Endothelial cell (in vitro differentiated cells): ENCODE data around the gene KCNN3. TPM values are rescaled to one million over a fixed set of nuclear protein-coding genes. Genes with fewer than 3 reads are reported as not detected.

ENCODE experiments used
- DNase-seq: peaks from one replicate; pipeline ENCODE4 v3.0.0; 2021; ENCODE audit warnings: low spot score
- H3K27ac Mint-ChIP-seq: one replicate; pipeline ENCODE4 v1.8.0; 2021; ENCODE audit warnings: mixed read lengths, inconsistent platforms; ENCODE audit not compliant: unreplicated experiment
- H3K27me3 Mint-ChIP-seq: one replicate; pipeline ENCODE4 v1.8.0; 2021; ENCODE audit warnings: mild to moderate bottlenecking, moderate library complexity, mixed read lengths, inconsistent platforms; ENCODE audit not compliant: unreplicated experiment
- H3K36me3 Mint-ChIP-seq: one replicate; pipeline ENCODE4 v1.8.0; 2021; ENCODE audit warnings: mild to moderate bottlenecking, low read depth, mixed read lengths, inconsistent platforms; ENCODE audit not compliant: unreplicated experiment
- H3K4me1 Mint-ChIP-seq: one replicate; pipeline ENCODE4 v1.8.0; 2021; ENCODE audit warnings: mild to moderate bottlenecking, mixed read lengths, inconsistent platforms; ENCODE audit not compliant: unreplicated experiment
- H3K4me3 Mint-ChIP-seq: one replicate; pipeline ENCODE4 v1.8.0; 2021; ENCODE audit warnings: mild to moderate bottlenecking, mixed read lengths, inconsistent platforms; ENCODE audit not compliant: unreplicated experiment
- H3K9me3 Mint-ChIP-seq: one replicate; pipeline ENCODE4 v1.8.0; 2021; ENCODE audit warnings: mixed read lengths, inconsistent platforms; ENCODE audit not compliant: unreplicated experiment
- CTCF ChIP-seq: fragments of 200-600 bp; sonication (generic); IDR thresholded peaks from one replicate; pipeline ENCODE4 v1.5.0; 2021; ENCODE audit warnings: antibody characterized with exemption; ENCODE audit not compliant: unreplicated experiment
- total RNA-seq: library from RNA; stranded (reverse); fragmentation: NEBNext Ultra II Directional; extraction: Animal tissue kit (Norgen Biotek cat#: 25700); gene quantifications from one replicate; pipeline ENCODE4 v1.2.1, GENCODE V29; 2021; ENCODE audit not compliant: unreplicated experiment

The KCNN3 gene
- total RNA-seq, 1 donor from 2014 or later = 17.3 TPM

GRCh38 chr1:154661110-154661509 is 209.0 kb downstream of the KCNN3 start:
- no peak for DNase-seq
- H3K27ac Mint-ChIP-seq = no peak overlapping the region
- no peak overlapping the region for H3K4me3 Mint-ChIP-seq
- no peaks in the 10 kb centered on the region for H3K36me3 Mint-ChIP-seq
- H3K27me3 Mint-ChIP-seq = peaks cover 3% of the 10 kb centered on the region
- H3K9me3 Mint-ChIP-seq = no peaks in the 10 kb centered on the region
- TF ChIP-seq CTCF = no peak
- H3K4me1 Mint-ChIP-seq = no peaks in the 10 kb centered on the region

GRCh38 chr1:154659823-154660592 is 210.1 kb downstream of the KCNN3 start:
- no peak for DNase-seq
- Mint-ChIP-seq H3K9me3 (no peaks in the 10 kb centered on the region), H3K27me3 (peaks cover 3% of the 10 kb centered on the region), H3K27ac (no peak overlapping the region), H3K4me1 (no peaks in the 10 kb centered on the region), H3K36me3 (no peaks in the 10 kb centered on the region), H3K4me3 (no peak overlapping the region)
- TF ChIP-seq CTCF = no peak

DNA sequence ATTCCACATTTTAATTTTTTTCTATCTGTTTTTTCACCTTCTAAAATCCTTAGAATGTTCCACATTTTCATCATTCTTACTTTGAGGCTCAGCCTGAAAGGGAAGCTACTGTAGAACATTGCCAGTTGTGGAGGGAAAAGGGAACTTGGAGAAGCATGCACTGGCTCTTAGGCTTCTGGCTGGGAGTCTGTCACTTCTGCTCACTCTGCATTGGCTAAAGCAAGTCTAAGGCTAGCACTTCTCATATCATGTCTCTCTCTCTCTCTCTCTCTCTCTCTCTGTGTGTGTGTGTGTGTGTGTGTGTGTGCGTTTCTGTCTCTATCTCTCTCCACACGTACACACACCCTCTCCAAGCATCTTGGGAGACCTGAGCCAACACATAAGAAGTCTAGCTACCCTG is 212.5 kb downstream of the KCNN3 start:
- no peak for TF ChIP-seq CTCF
- H3K4me3 Mint-ChIP-seq = no peak overlapping the region
- no peak for DNase-seq
- H3K36me3 Mint-ChIP-seq = no peaks in the 10 kb centered on the region
- H3K9me3 Mint-ChIP-seq = no peaks in the 10 kb centered on the region
- H3K27ac Mint-ChIP-seq = no peak overlapping the region
- no peaks in the 10 kb centered on the region for H3K4me1 Mint-ChIP-seq
- no peaks in the 10 kb centered on the region for H3K27me3 Mint-ChIP-seq

DNA sequence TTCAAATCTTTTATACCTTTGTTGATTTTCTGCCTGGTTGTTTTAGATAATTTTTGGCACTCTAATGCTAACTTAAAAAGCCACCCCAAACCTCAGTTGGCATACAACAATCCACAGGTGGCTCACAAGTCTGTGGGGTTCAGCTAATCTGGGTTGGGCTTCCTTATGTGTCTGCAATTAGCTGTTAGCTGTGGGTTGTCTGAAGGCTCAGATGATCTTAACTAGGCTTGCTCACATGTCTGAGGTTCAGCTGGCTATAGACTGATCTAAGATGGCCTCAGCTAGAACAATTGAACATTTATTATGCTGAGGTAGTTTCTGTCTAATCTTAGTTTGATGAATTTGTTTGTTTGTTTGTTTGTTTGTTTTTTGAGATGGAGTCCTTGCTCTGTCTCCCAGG is 217.2 kb downstream of the KCNN3 start:
- Mint-ChIP-seq H3K27ac (no peak overlapping the region), H3K9me3 (no peaks in the 10 kb centered on the region), H3K36me3 (no peaks in the 10 kb centered on the region), H3K4me1 (no peaks in the 10 kb centered on the region), H3K27me3 (no peaks in the 10 kb centered on the region), H3K4me3 (no peak overlapping the region)
- no peak for DNase-seq
- TF ChIP-seq CTCF = no peak

Other genes starting within 250 kb of the KCNN3 start
- 26.7 TPM for gene PMVK, start 66.4 kb upstream of the KCNN3 start, total RNA-seq
- 82.1 TPM for gene PBXIP1, start 85.8 kb upstream of the KCNN3 start, total RNA-seq
- gene PYGO2, start 91.5 kb upstream of the KCNN3 start, total RNA-seq = 49.8 TPM
- 915 TPM for gene SHC1, start 100.5 kb upstream of the KCNN3 start, total RNA-seq
- gene CKS1B, start 104.4 kb upstream of the KCNN3 start, total RNA-seq = 48.3 TPM
- 35.9 TPM for gene FLAD1, start 113.1 kb upstream of the KCNN3 start, total RNA-seq
- 0.82 TPM for gene LENEP, start 123.3 kb upstream of the KCNN3 start, total RNA-seq
- 23.3 TPM for gene ZBTB7B, start 132.5 kb upstream of the KCNN3 start, total RNA-seq
- 2.8 TPM for gene DCST2, start 163.5 kb upstream of the KCNN3 start, total RNA-seq
- not detected for gene DCST1, start 163.5 kb upstream of the KCNN3 start, total RNA-seq
- gene ADAM15, start 181.0 kb upstream of the KCNN3 start, total RNA-seq = 382 TPM
- 25.2 TPM for gene EFNA4, start 193.5 kb upstream of the KCNN3 start, total RNA-seq
- gene EFNA3, start 208.6 kb upstream of the KCNN3 start, total RNA-seq = 9.6 TPM